Spleen (tissue), 7 donors: Measurements from ENCODE around the gene KIAA1328.

Experiments
- CTCF ChIP-seq, 11 experiments: fragments of 200-600 bp in 7 of 11; fragments of 450-650 bp in 4 of 11; sonication (generic) in 4 of 11; IDR thresholded peaks in 8 of 11; conservative IDR thresholded peaks in 3 of 11; 1 replicate in 7 of 11; 2 replicates in 4 of 11; pipeline versions ENCODE4 v1.4.0 to v1.8.0; 2016 to 2021; ENCODE audit warnings: antibody characterized with exemption in 11 of 11, inconsistent platforms in 4 of 11, mild to moderate bottlenecking in 1 of 11
- POLR2A ChIP-seq, 3 donors: fragments of 450-650 bp; IDR thresholded peaks; one replicate each; pipeline ENCODE4 v1.5.1; 2017; ENCODE audit warnings: antibody characterized with exemption in 3 of 3, mild to moderate bottlenecking in 1 of 3
- donor health status: DM: no; HTN: no; CAD: no; lungs with moderate emphysema.
- donor health status: DM: no; HTN: no; CAD: no.
- donor health status: DM: no; HTN: no; CAD: no.

GRCh38 chr18:37272226-37272625 lies 443.3 kb downstream of the KIAA1328 start:
- TF ChIP-seq CTCF (IDR thresholded peaks at IDR 0.05 in 8 of 11, conservative IDR thresholded peaks at IDR 0.05 in 3 of 11): no peak
- no peak for TF ChIP-seq POLR2A (IDR thresholded peaks at IDR 0.05)
